ENCODE measurements around the gene ZNF592. TPM values are rescaled to one million over a fixed set of nuclear protein-coding genes. Genes with fewer than 3 reads are reported as not detected.

ZNF592 gene
- total and polyA plus RNA-seq, 11 donors, result 9.7 to 28.6 (median 21.2) TPM

DNA sequence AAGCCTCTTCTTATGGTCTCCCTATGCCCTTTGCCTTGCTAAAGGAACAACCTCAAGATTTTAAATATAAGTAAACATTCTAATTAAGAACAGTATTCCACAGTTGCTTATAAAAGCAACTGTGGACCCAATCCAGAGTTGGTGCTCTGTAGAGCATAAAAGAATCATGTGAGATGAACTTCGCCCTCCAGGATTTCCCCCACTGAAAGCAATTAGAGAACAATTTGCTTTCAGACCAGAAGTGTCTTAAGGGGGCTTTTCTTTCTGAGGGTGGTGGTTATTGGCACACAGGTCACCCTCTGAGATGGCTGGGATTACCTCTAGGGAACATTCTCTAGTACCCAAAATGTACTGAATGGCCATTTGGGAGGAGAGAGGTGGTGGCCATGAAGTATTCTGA, 10.6 kb downstream of the ZNF592 start:
- DNase-seq (no peak), ATAC-seq (no peak)
- Histone ChIP-seq H3K27me3 (no peaks in the 10 kb centered on the region), H3K9me3 (no peaks in the 10 kb centered on the region), H3K27ac (no peak overlapping the region), H3K4me1 (peaks cover 8 to 85% (median 75%) of the 10 kb centered on the region in 12 donors), H3K36me3 (peaks cover 0 to under 1% (median 0%) of the 10 kb centered on the region in 9 donors), H3K4me3 (no peak overlapping the region)
- intact Hi-C loops (cut with DNase I), result loop anchor here in 1 of 10 donors (10.0 kb wide), 1 partner anchor 56 kb away; the partner anchor contains the start of gene ALPK3
- WGBS, 4 donors, result 71 to 96% (median 90%) methylated on average over 1 of the region's 1 CpG
- TF ChIP-seq, protein P1, sequence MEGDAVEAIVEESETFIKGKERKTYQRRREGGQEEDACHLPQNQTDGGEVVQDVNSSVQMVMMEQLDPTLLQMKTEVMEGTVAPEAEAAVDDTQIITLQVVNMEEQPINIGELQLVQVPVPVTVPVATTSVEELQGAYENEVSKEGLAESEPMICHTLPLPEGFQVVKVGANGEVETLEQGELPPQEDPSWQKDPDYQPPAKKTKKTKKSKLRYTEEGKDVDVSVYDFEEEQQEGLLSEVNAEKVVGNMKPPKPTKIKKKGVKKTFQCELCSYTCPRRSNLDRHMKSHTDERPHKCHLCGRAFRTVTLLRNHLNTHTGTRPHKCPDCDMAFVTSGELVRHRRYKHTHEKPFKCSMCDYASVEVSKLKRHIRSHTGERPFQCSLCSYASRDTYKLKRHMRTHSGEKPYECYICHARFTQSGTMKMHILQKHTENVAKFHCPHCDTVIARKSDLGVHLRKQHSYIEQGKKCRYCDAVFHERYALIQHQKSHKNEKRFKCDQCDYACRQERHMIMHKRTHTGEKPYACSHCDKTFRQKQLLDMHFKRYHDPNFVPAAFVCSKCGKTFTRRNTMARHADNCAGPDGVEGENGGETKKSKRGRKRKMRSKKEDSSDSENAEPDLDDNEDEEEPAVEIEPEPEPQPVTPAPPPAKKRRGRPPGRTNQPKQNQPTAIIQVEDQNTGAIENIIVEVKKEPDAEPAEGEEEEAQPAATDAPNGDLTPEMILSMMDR (IDR thresholded peaks at IDR 0.05), result no peak
- TF ChIP-seq POLR2A (IDR thresholded peaks at IDR 0.05), result no peak

DNA sequence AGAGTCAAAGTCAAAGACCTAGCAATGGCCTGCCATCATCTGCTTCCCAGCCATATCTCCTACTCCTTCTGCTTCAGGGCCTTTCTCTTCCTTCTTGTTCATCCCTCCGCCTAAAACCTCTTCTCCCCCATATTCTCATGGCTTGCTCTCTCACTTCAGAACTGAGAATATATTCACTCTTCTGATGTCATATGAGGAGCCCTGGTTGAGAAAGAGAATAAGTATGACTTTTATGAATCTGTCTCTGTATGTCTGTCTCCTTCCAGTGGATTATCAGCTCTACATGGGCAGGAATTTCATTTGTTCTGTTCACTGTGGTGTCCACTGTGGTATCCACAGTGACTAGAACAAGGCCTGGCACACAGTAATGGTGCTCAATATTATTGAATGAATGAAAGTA, 11.8 kb downstream of the ZNF592 start:
- 92 to 98% (median 96%) methylated on average over 1 of the region's 1 CpG for WGBS, 4 donors
- no peaks in the 10 kb centered on the region for H3K27me3 ChIP-seq
- no peaks in the 10 kb centered on the region for H3K9me3 ChIP-seq
- H3K4me1 ChIP-seq, result peaks cover 8 to 84% (median 72%) of the 10 kb centered on the region in 12 donors
- no peak overlapping the region for H3K27ac ChIP-seq
- intact Hi-C loops (cut with DNase I), result loop anchor here in 1 of 10 donors (5.0 kb wide), 1 partner anchor 287 kb away; no protein-coding TSS in a partner anchor
- H3K36me3 ChIP-seq, result peaks cover 0 to 10% (median 5%) of the 10 kb centered on the region in 9 donors
- H3K4me3 ChIP-seq, result no peak overlapping the region
- TF ChIP-seq POLR2A (IDR thresholded peaks at IDR 0.05), result no peak
- TF ChIP-seq, protein P1 (IDR thresholded peaks at IDR 0.05), result no peak
- ATAC-seq (no peak), DNase-seq (no peak)

DNA sequence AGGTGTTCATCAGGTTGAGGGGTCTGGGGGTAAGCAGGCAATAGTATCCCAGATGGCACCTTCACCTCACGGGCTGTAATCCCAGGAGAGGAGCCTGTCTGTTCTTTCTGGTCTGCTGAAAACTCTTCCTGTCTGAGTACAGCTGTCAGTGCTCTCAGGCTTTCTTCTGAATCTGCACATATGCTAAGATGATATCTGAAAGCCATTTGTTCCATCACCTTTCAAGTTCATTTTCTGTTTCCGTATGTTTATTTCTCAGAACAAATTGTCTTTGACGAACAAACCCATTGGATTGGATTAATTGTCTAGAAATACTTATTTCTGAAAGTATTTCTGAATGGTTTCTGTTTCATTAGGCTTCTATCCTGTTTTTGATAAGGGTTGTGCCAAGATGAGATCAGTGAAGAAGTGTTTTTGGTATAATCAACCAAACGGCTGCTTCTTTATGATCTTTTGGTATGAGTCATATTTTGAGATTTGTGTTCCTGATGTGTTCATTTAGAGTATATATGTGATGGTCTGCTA, 13.3 kb downstream of the ZNF592 start:
- Histone ChIP-seq H3K4me3 (no peak overlapping the region), H3K36me3 (peaks cover 0 to 22% (median 17%) of the 10 kb centered on the region in 9 donors), H3K27ac (peak overlapping the region in 1 of 12 donors; percentile 40), H3K9me3 (no peaks in the 10 kb centered on the region), H3K27me3 (no peaks in the 10 kb centered on the region), H3K4me1 (peaks cover 8 to 73% (median 60%) of the 10 kb centered on the region in 12 donors)
- ATAC-seq, result no peak
- 24 to 29% (median 24%) methylated on average over 4 of the region's 4 CpGs for WGBS, 4 donors
- intact Hi-C loops (cut with DNase I), result loop anchor here in 1 of 10 donors (5.0 kb wide), 1 partner anchor 286 kb away; no protein-coding TSS in a partner anchor
- DNase-seq, result no peak
- TF ChIP-seq, protein P1 (IDR thresholded peaks at IDR 0.05), result no peak
- TF ChIP-seq POLR2A (IDR thresholded peaks at IDR 0.05), result no peak

DNA sequence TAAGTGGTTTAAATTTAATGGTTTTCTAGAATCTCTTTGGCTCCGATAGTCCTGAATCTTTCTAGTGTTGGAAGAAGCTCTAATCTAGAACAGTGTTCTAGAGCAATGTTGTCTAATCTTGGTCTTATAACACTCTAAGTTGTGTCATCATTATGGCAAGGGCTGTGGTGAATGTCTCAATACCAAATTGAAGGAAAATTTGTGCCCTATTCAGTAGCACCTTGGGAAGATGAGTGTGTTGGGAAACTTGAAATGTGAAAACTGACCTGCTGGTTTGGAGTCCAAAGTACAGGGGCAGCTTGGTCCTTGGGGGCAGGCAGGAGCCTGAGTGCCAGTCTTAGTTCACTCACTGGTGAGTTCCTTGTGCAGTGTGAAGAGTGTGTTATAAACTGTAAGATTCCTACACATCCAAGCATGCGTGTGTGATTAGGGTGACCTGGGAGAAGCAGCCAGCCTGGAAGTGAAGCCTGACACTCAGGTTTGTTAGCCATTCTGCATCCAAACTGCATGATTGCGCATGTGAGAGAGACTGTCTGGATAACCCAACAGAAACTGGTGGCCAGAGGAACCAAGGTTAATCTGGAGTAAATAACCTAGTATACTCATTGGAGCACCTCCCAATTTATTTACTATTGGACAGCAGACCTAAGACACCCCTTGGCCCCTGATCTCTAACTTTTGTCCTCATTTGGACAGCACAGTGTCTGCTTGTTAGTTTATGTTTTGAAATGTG, 14.6 kb downstream of the ZNF592 start:
- Histone ChIP-seq H3K9me3 (no peaks in the 10 kb centered on the region), H3K27ac (peak overlapping the region in 1 of 12 donors; percentile 40), H3K4me1 (peaks cover 8 to 73% (median 57%) of the 10 kb centered on the region in 12 donors), H3K27me3 (no peaks in the 10 kb centered on the region), H3K36me3 (peaks cover 0 to 35% (median 30%) of the 10 kb centered on the region in 9 donors), H3K4me3 (no peak overlapping the region)
- TF ChIP-seq, protein P1 (IDR thresholded peaks at IDR 0.05), result no peak
- no peak for TF ChIP-seq POLR2A (IDR thresholded peaks at IDR 0.05)
- intact Hi-C loops (cut with DNase I), result loop anchor here in 1 of 10 donors (5.0 kb wide), 1 partner anchor 284 kb away; no protein-coding TSS in a partner anchor
- ATAC-seq (no peak), DNase-seq (no peak)
- WGBS, 4 donors, result 80 to 94% (median 85%) methylated on average over 3 of the region's 3 CpGs

Data from heart left ventricle (tissue), 16 donors.